Measurements from ENCODE around the gene SLC25A22.

Gene SLC25A22

GRCh38 chr11:742571-743201, 55.4 kb downstream of the SLC25A22 start:
- no peak for DNase-seq

- DNase-seq: no peak
These were observed 55.9 kb downstream of the SLC25A22 start for GRCh38 chr11:742156-742546.

Data from hematopoietic multipotent progenitor cell treated with erythropoietin and hydrocortisone succinate and interleukin-3 and kit ligand, for 6 days (in vitro differentiated cells).